NB4 (cell line): Measurements from ENCODE around the gene PROZ.

Source experiments
- DNase-seq: peaks from one replicate; pipeline ENCODE4 v3.0.0; 2010; ENCODE audit warnings: low read depth
- H3K4me3 ChIP-seq: one replicate; pipeline ENCODE4 v1.5.1; 2011; ENCODE audit warnings: mild to moderate bottlenecking, low read depth, low read length, moderate library complexity
- CTCF ChIP-seq: IDR thresholded peaks from one replicate; pipeline ENCODE4 v1.5.1; 2012; ENCODE audit warnings: low read depth, low read length
- MYC ChIP-seq: IDR thresholded peaks from 2 replicates; pipeline ENCODE4 v1.6.1; 2011; ENCODE audit warnings: low read depth, low read length
- POLR2A ChIP-seq: IDR thresholded peaks from 2 replicates; pipeline ENCODE4 v1.6.1; 2011; ENCODE audit warnings: mild to moderate bottlenecking; ENCODE audit not compliant: insufficient read length; ENCODE audit errors: extremely low read depth
- TF ChIP-seq, protein P1 (sequence below): IDR thresholded peaks from 2 replicates; pipeline ENCODE4 v1.6.1; 2011; ENCODE audit warnings: low read depth, low read length

Gene PROZ

DNA sequence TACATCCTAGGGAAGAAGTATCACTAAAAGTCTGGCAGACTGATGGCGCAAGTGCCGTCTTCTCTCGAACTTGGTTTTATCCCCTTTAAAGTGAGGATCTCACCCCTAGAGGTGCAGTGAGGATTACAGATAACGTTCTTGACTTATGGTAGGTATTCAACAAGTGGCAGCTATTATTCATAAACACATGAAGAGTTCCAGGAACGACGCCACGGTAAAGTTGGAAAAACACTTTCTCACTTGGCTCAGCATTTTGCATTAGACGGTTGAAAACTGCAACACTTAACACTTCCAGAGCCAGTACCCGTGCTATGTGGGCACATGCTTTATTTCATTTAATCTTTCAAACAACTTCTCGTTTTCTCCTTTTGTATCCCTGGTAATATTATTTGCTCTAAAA lies 8.7 kb downstream of the PROZ start:
- DNase-seq: no peak
- no peak for TF ChIP-seq MYC
- TF ChIP-seq, protein P1, sequence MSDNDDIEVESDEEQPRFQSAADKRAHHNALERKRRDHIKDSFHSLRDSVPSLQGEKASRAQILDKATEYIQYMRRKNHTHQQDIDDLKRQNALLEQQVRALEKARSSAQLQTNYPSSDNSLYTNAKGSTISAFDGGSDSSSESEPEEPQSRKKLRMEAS: no peak
- TF ChIP-seq CTCF: no peak
- no peak for TF ChIP-seq POLR2A
- H3K4me3 ChIP-seq: no peak overlapping the region

GRCh38 chr13:113167575-113167974 lies 9.1 kb downstream of the PROZ start:
- no peak for TF ChIP-seq MYC
- no peak for TF ChIP-seq POLR2A
- no peak for TF ChIP-seq CTCF
- no peak for DNase-seq
- no peak overlapping the region for H3K4me3 ChIP-seq

- DNase-seq: no peak
- TF ChIP-seq CTCF: no peak
- TF ChIP-seq POLR2A: no peak
- no peak for TF ChIP-seq MYC
- TF ChIP-seq, protein P1: no peak
- no peak overlapping the region for H3K4me3 ChIP-seq
Measured at GRCh38 chr13:113168211-113168610, 9.8 kb downstream of the PROZ start.

- no peak for DNase-seq
- H3K4me3 ChIP-seq: no peak overlapping the region
- TF ChIP-seq, protein P1: no peak
- TF ChIP-seq CTCF: no peak
- no peak for TF ChIP-seq MYC
Measured at GRCh38 chr13:113169277-113170272, 11.1 kb downstream of the PROZ start.

DNA sequence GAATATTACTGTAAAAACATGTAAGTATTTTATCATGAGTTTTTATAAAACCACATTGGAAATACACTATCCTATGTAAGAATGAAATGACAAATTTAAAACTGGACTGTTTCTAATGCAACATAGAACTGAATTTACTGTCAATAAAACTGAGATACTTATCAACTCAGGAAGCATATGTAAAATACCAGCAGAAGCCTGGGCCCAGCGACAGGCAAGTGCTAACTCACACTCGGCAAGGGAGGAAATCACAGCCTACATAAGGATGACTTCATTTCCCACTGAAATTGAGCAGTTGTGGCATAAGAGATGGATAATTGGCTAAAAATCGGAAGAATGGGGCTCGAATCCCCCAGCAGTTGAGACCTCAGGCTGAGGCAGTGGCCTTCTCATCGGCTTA lies 12.1 kb downstream of the PROZ start:
- TF ChIP-seq POLR2A (no peak), MYC (no peak), CTCF (no peak)
- TF ChIP-seq, protein P1: no peak

More for the DNA sequence above, 12.1 kb downstream of the PROZ start:
- no peak for DNase-seq
- no peak overlapping the region for H3K4me3 ChIP-seq
